PC-9 (cell line): Measurements from ENCODE around the gene GLIPR1L2. TPM values are rescaled to one million over a fixed set of nuclear protein-coding genes. Genes with fewer than 3 reads are reported as not detected.

Source experiments
- BruUV-seq: library from RNA; stranded (reverse); fragments of 400-500 nt; replicated peaks from 2 replicates; lab custom pipeline; 2021; lab: Mats Ljungman, UMichigan
- CTCF ChIA-PET: fragments of 300-600 bp; sonication (Branson Sonifier 250); formaldehyde crosslinking; loops from one replicate; lab custom pipeline; 2022; ENCODE audit warnings: antibody characterized with exemption; lab: Charles Lee
- POLR2A ChIA-PET: fragments of 300-600 bp; sonication (Branson Sonifier 250); formaldehyde crosslinking; loops from one replicate; lab custom pipeline; 2022; ENCODE audit warnings: antibody characterized with exemption; ENCODE audit not compliant: unreplicated experiment; lab: Charles Lee
- DNase-seq, 2 experiments: peaks; one replicate each; pipeline versions ENCODE4 v3.0.0 to v3.0.0-alpha.2; 2015 to 2022; ENCODE audit warnings: mixed read lengths in 1 of 2
- H2AFZ ChIP-seq: fragments of 200-600 bp; sonication (generic); 2 replicates; pipeline ENCODE4 v1.8.1; 2017; ENCODE audit warnings: antibody characterized with exemption
- H3F3A ChIP-seq: fragments of 200-600 bp; sonication (generic); 2 replicates; pipeline ENCODE4 v1.8.1; 2017; ENCODE audit warnings: antibody characterized with exemption, mild to moderate bottlenecking, low read depth; ENCODE audit not compliant: insufficient read depth
- H3K27ac ChIP-seq: fragments of 200-600 bp; sonication (generic); 2 replicates; pipeline ENCODE4 v1.6.1; 2016; ENCODE audit warnings: mixed run types
- H3K27me3 ChIP-seq: fragments of 200-600 bp; sonication (generic); 2 replicates; pipeline ENCODE4 v1.6.1; 2016; ENCODE audit warnings: low read depth, mixed run types; ENCODE audit not compliant: insufficient read depth
- H3K36me3 ChIP-seq: fragments of 200-600 bp; sonication (generic); 2 replicates; pipeline ENCODE4 v1.6.1; 2016; ENCODE audit warnings: low read depth, mixed run types
- H3K4me1 ChIP-seq: fragments of 200-600 bp; sonication (generic); replicated peaks from 2 replicates; pipeline ENCODE4 v1.6.1; 2016; ENCODE audit warnings: mixed run types; ENCODE audit not compliant: insufficient read depth
- H3K4me2 ChIP-seq: fragments of 200-600 bp; sonication (generic); 2 replicates; pipeline ENCODE4 v1.6.1; 2017; ENCODE audit warnings: mixed run types
- H3K4me3 ChIP-seq: fragments of 200-600 bp; sonication (generic); 2 replicates; pipeline ENCODE4 v1.6.1; 2016; ENCODE audit warnings: mixed run types
- H3K79me2 ChIP-seq: fragments of 200-600 bp; sonication (generic); 2 replicates; pipeline ENCODE4 v1.6.1; 2017; ENCODE audit warnings: low read depth, mixed run types
- H3K9me2 ChIP-seq: fragments of 200-600 bp; sonication (generic); 2 replicates; pipeline ENCODE4 v1.8.1; 2017; ENCODE audit warnings: mild to moderate bottlenecking; ENCODE audit not compliant: insufficient read depth
- H3K9me3 ChIP-seq: fragments of 200-600 bp; sonication (generic); 2 replicates; pipeline ENCODE4 v1.8.1; 2016; ENCODE audit warnings: low read depth; ENCODE audit not compliant: insufficient read depth
- H4K20me1 ChIP-seq: fragments of 200-600 bp; sonication (generic); 2 replicates; pipeline ENCODE4 v1.8.1; 2017; ENCODE audit not compliant: insufficient read depth
- EZH2 ChIP-seq: fragments of 200-600 bp; sonication (generic); IDR thresholded peaks from 2 replicates; pipeline ENCODE4 v1.8.0; 2017; ENCODE audit warnings: antibody characterized with exemption, low read depth
- intact Hi-C: fragments of 100-400 bp; cut with micrococcal nuclease; formaldehyde crosslinking; loops from one replicate; pipeline ENCODE4 v1.10.0; 2022; ENCODE audit not compliant: unreplicated experiment
- total RNA-seq: library from RNA; stranded (reverse); gene quantifications from 2 replicates; pipeline ENCODE4 v1.2.3, GENCODE V29; 2021
- TF ChIP-seq, protein P1 (sequence below): fragments of 200-600 bp; sonication (generic); conservative IDR thresholded peaks from 2 replicates; pipeline ENCODE4 v1.6.1; 2017; ENCODE audit warnings: mixed run types, antibody characterized with exemption, mild to moderate bottlenecking, moderate library complexity

GLIPR1L2 gene
- total RNA-seq, 1 experiment from 2014 or later, result not detected

DNA sequence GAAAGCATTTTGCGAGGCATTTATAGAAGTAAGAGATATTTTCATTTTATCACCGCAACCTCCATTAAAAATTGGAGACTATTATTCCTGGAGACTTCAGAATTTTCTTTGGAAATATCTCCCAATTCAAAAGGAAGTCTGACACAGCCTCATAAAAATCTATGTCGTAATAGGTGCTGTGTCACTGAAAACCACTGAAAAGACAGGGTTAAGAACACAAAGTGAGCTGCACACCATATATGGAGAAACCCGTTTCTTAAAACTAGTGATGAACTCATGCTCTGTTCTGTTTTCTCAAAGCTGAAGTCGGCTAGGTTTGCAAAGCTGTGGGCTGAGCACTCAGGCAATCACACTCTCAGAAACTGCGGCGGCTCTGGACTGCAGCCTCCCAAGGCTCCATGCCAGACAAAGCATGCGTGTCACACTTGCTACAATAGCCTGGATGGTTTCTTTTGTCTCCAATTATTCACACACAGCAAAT, 89.6 kb downstream of the GLIPR1L2 start, which contains the start of gene GLIPR1:
Gene GLIPR1 (plus strand): TSS at position 287 of the 481 bp plus-strand sequence. CDS start 126 bp downstream, at position 413.
- POLR2A ChIA-PET, result interaction anchor here (0.5 to 1.7 kb wide), 7 partner anchors 12 to 941 kb away, joined by 4 to 11 read pairs (median 6); partner anchors contain the start of gene GLIPR1L2
- intact Hi-C loops, result loop anchor here (1.0 kb wide), 1 partner anchor 89 kb away; the partner anchor contains the start of gene GLIPR1L2
- Histone ChIP-seq H3K9me2 (no peaks in the 10 kb centered on the region), H3K27ac (no peak within 1 kb of the TSS), H3K36me3 (no peaks in the 10 kb centered on the region), H3K27me3 (no peaks in the 10 kb centered on the region), H3K4me3 (no peak within 1 kb of the TSS), H3K79me2 (no peaks in the 10 kb centered on the region), H3K4me2 (peak within 1 kb of the TSS; percentile 34; the same call in 1 of the 2 replicates), H3F3A (no peaks in the 10 kb centered on the region), H3K9me3 (no peaks in the 10 kb centered on the region), H3K4me1 (peaks cover 11% of the 10 kb centered on the region; the same call in 1 of the 2 replicates), H2AFZ (no peak within 1 kb of the TSS; the same call in 1 of the 2 replicates), H4K20me1 (no peaks in the 10 kb centered on the region)
- CTCF ChIA-PET, result interaction anchor here (0.7 to 0.8 kb wide), 2 partner anchors 91 to 734 kb away, joined by 3 to 6 read pairs; no protein-coding TSS in a partner anchor
- no TSS peak for BruUV-seq
- peak; percentile 46 to 69 for DNase-seq
- TF ChIP-seq, protein P1, sequence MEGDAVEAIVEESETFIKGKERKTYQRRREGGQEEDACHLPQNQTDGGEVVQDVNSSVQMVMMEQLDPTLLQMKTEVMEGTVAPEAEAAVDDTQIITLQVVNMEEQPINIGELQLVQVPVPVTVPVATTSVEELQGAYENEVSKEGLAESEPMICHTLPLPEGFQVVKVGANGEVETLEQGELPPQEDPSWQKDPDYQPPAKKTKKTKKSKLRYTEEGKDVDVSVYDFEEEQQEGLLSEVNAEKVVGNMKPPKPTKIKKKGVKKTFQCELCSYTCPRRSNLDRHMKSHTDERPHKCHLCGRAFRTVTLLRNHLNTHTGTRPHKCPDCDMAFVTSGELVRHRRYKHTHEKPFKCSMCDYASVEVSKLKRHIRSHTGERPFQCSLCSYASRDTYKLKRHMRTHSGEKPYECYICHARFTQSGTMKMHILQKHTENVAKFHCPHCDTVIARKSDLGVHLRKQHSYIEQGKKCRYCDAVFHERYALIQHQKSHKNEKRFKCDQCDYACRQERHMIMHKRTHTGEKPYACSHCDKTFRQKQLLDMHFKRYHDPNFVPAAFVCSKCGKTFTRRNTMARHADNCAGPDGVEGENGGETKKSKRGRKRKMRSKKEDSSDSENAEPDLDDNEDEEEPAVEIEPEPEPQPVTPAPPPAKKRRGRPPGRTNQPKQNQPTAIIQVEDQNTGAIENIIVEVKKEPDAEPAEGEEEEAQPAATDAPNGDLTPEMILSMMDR, result no peak

DNA sequence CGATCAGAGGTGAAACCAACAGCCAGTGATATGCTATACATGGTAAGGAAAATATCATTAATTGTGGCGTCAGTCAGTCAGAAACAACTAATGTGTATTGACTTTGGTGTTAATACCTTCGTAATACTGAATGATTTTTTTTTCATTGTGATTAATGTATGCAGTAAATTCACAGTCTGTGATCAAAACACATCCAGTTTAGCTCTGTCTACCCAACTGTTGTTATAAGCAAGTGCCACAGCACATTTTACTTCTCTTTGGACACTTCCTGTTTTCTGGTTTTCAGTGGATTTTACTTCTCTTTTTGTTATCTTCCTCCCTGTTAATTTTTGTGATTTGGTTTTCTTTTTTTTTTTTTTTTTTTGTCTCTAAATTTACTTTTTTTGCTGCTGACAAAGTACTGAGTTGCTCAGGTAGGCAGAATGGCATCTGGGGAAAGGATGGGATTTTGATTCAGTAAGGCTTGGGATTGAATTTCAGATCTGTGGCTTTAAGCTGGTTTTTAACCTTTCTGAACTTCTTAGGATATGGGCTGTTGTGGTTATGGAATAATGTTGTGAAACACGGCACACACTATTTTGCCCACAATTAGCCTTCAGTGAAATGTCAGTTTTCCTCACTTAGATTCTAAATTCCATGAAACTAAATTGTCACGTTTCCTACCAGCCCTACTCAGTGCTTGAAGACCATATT, 90.3 kb downstream of the GLIPR1L2 start:
- no peak overlapping the region; the same call in 1 of the 2 replicates for H2AFZ ChIP-seq
- peaks cover 11% of the 10 kb centered on the region; the same call in 1 of the 2 replicates for H3K4me1 ChIP-seq
- no peaks in the 10 kb centered on the region for H3F3A ChIP-seq
- no peaks in the 10 kb centered on the region for H3K79me2 ChIP-seq
- no peak for DNase-seq
- intact Hi-C loops, result no loop called here
- peak overlapping the region; percentile 34; the same call in 1 of the 2 replicates for H3K4me2 ChIP-seq
- H3K4me3 ChIP-seq, result no peak overlapping the region
- no peaks in the 10 kb centered on the region for H3K36me3 ChIP-seq
- POLR2A ChIA-PET, result interaction anchor here (0.5 to 1.7 kb wide), 7 partner anchors 12 to 942 kb away, joined by 3 to 11 read pairs (median 5); partner anchors contain the start of gene GLIPR1L2
- TSS peak; percentile 61 for BruUV-seq
- H3K9me2 ChIP-seq, result no peaks in the 10 kb centered on the region
- H3K27ac ChIP-seq, result no peak overlapping the region
- no peak for TF ChIP-seq EZH2
- TF ChIP-seq, protein P1, result no peak
- H3K9me3 ChIP-seq, result no peaks in the 10 kb centered on the region
- H3K27me3 ChIP-seq, result no peaks in the 10 kb centered on the region
- CTCF ChIA-PET, result interaction anchor here (0.7 to 0.8 kb wide), 2 partner anchors 92 to 735 kb away, joined by 3 to 6 read pairs; no protein-coding TSS in a partner anchor
- no peaks in the 10 kb centered on the region for H4K20me1 ChIP-seq

DNA sequence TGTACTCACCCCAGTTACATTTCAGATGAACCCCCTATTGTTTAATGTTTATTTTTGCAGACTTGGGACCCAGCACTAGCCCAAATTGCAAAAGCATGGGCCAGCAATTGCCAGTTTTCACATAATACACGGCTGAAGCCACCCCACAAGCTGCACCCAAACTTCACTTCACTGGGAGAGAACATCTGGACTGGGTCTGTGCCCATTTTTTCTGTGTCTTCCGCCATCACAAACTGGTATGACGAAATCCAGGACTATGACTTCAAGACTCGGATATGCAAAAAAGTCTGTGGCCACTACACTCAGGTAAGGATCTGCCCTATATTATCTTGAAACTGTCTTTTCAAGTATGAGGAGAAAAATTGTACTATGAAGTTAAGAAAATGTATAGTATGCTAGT, 90.9 kb downstream of the GLIPR1L2 start:
- TF ChIP-seq, protein P1, result no peak
- no peak for TF ChIP-seq EZH2
- DNase-seq, result no peak
- no peak overlapping the region for H3K4me2 ChIP-seq
- no peaks in the 10 kb centered on the region for H3K9me3 ChIP-seq
- 0 out of 2 replicates have a peak, but pooled peaks cover 2% of the 10 kb centered on the region for H3F3A ChIP-seq
- no peak overlapping the region for H2AFZ ChIP-seq
- ChIA-PET POLR2A (interaction anchor here (0.6 to 0.7 kb wide), 2 partner anchors 105 to 874 kb away, joined by 3 to 4 read pairs; no protein-coding TSS in a partner anchor), CTCF (no interaction called here)
- no peak overlapping the region for H3K27ac ChIP-seq
- peaks cover 11% of the 10 kb centered on the region; the same call in 1 of the 2 replicates for H3K4me1 ChIP-seq
- H3K36me3 ChIP-seq, result no peaks in the 10 kb centered on the region
- no peak overlapping the region for H3K4me3 ChIP-seq
- intact Hi-C loops, result no loop called here
- no peaks in the 10 kb centered on the region for H4K20me1 ChIP-seq
- BruUV-seq, result no TSS peak
- no peaks in the 10 kb centered on the region for H3K27me3 ChIP-seq
- no peaks in the 10 kb centered on the region for H3K9me2 ChIP-seq
- no peaks in the 10 kb centered on the region for H3K79me2 ChIP-seq

Other genes with a start within 250 kb of the GLIPR1L2 start
- not detected in 2 replicates for gene KCNC2, start 181.2 kb upstream of the GLIPR1L2 start, total RNA-seq
- 18.9 and 19.8 TPM in 2 replicates for gene CAPS2, start 60.8 kb upstream of the GLIPR1L2 start, total RNA-seq
- gene GLIPR1L1, start 56.4 kb upstream of the GLIPR1L2 start, total RNA-seq, result not detected in 2 replicates
- gene GLIPR1, start 89.7 kb downstream of the GLIPR1L2 start, total RNA-seq, result 6.2 and 14.1 TPM in 2 replicates
- 41.6 and 45.9 TPM in 2 replicates for gene KRR1, start 120.5 kb downstream of the GLIPR1L2 start, total RNA-seq